B cell (primary cell): ENCODE data around the gene SLC2A9. TPM values are rescaled to one million over a fixed set of nuclear protein-coding genes. Genes with fewer than 3 reads are reported as not detected.

Experiments
- ATAC-seq: fragments of 200-7000 bp; cut with Tn5 transposase; one replicate; pipeline ENCODE4 v1.10.0; 2021; ENCODE audit warnings: low read depth, mild to moderate bottlenecking, moderate number of reproducible peaks, moderate library complexity
- CTCF ChIA-PET: fragments of 350-600 bp; sonication (Branson Sonifier 250); formaldehyde crosslinking; loops from one replicate; lab custom pipeline; 2021; ENCODE audit warnings: antibody characterized with exemption, inconsistent platforms; lab: Charles Lee
- POLR2A ChIA-PET: fragments of 350-600 bp; sonication (Branson Sonifier 250); formaldehyde crosslinking; loops from one replicate; lab custom pipeline; 2021; ENCODE audit warnings: antibody characterized with exemption; lab: Charles Lee
- DNase-seq: peaks from one replicate; pipeline ENCODE4 v3.0.0; 2013
- H2AFZ ChIP-seq: 2 replicates; pipeline ENCODE4 v1.6.1; 2012; ENCODE audit warnings: mild to moderate bottlenecking, low read depth, low read length; ENCODE audit not compliant: insufficient read depth, poor library complexity, severe bottlenecking
- H3K27ac ChIP-seq, 2 donors: 1 replicate in 1 of 2; 2 replicates in 1 of 2; pipeline ENCODE4 v1.5.1; 2012 to 2013; ENCODE audit warnings: low read length in 2 of 2, mild to moderate bottlenecking in 2 of 2, moderate library complexity in 1 of 2
- H3K27me3 ChIP-seq, 4 experiments: fragments of 200-600 bp in 1 of 4; sonication (generic) in 1 of 4; replicated peaks in 1 of 4; 1 replicate in 2 of 4; 2 replicates in 2 of 4; pipeline versions ENCODE4 v1.6.1 to v1.7.0; 2013 to 2016; ENCODE audit warnings: low read length in 3 of 4, mild to moderate bottlenecking in 2 of 4, mixed read lengths in 1 of 4, moderate library complexity in 1 of 4; ENCODE audit not compliant: insufficient read depth in 4 of 4, control insufficient read depth in 3 of 4; ENCODE audit errors: control extremely low read depth in 1 of 4
- H3K36me3 ChIP-seq, 2 experiments: replicated peaks in 1 of 2; 1 replicate in 1 of 2; 2 replicates in 1 of 2; pipeline versions ENCODE4 v1.6.1 to v1.7.1; 2013; ENCODE audit warnings: low read length in 1 of 2; ENCODE audit not compliant: insufficient read depth in 2 of 2, control insufficient read depth in 1 of 2; ENCODE audit errors: control extremely low read depth in 1 of 2, extremely low read depth in 1 of 2
- H3K4me1 ChIP-seq, 2 donors: fragments of 200-600 bp in 1 of 2; sonication (generic) in 1 of 2; 1 replicate in 1 of 2; 2 replicates in 1 of 2; pipeline versions ENCODE4 v1.5.1 to v1.6.1; 2013 to 2017; ENCODE audit warnings: low read length in 2 of 2; ENCODE audit not compliant: control insufficient read depth in 2 of 2, insufficient read depth in 2 of 2
- H3K4me2 ChIP-seq: replicated peaks from 2 replicates; pipeline ENCODE3; 2012; ENCODE audit warnings: mild to moderate bottlenecking, low read depth, low read length; ENCODE audit not compliant: poor library complexity, severe bottlenecking
- H3K4me3 ChIP-seq, 5 experiments: fragments of 200-600 bp in 1 of 5; sonication (generic) in 1 of 5; 1 replicate in 3 of 5; 2 replicates in 2 of 5; pipeline versions ENCODE4 v1.5.1 to v1.7.0; 2011 to 2016; ENCODE audit warnings: low read length in 4 of 5, mild to moderate bottlenecking in 4 of 5, low read depth in 2 of 5, control low read depth in 1 of 5, moderate library complexity in 1 of 5; ENCODE audit not compliant: insufficient read depth in 1 of 5; ENCODE audit errors: control extremely low read depth in 1 of 5, extremely low read depth in 1 of 5
- H3K79me2 ChIP-seq: fragments of 200-600 bp; sonication (generic); one replicate; pipeline ENCODE4 v1.6.0; 2016; ENCODE audit warnings: low read length; ENCODE audit not compliant: control insufficient read depth, insufficient read depth
- H3K9ac ChIP-seq: fragments of 200-600 bp; sonication (generic); 2 replicates; pipeline ENCODE4 v1.6.1; 2017; ENCODE audit warnings: mild to moderate bottlenecking, low read length, moderate library complexity
- H3K9me3 ChIP-seq, 3 donors: one replicate each; pipeline versions ENCODE4 v1.6.1 to v1.7.1; 2013; ENCODE audit warnings: low read length in 2 of 3; ENCODE audit not compliant: control insufficient read depth in 2 of 3, insufficient read depth in 1 of 3; ENCODE audit errors: control extremely low read depth in 1 of 3
- H4K20me1 ChIP-seq: 2 replicates; pipeline ENCODE4 v1.6.0; 2012; ENCODE audit warnings: mild to moderate bottlenecking, low read length; ENCODE audit not compliant: insufficient read depth, control insufficient read depth, poor library complexity, severe bottlenecking
- H3K27ac Mint-ChIP-seq: one replicate; pipeline ENCODE4 v1.8.0; 2021; ENCODE audit warnings: mixed read lengths
- H3K27me3 Mint-ChIP-seq: one replicate; pipeline ENCODE4 v1.8.0; 2021; ENCODE audit warnings: mixed read lengths
- H3K4me1 Mint-ChIP-seq: one replicate; pipeline ENCODE4 v1.8.0; 2021; ENCODE audit warnings: mixed read lengths
- H3K4me3 Mint-ChIP-seq: one replicate; pipeline ENCODE4 v1.8.0; 2021; ENCODE audit warnings: mixed read lengths
- H3K9me3 Mint-ChIP-seq: one replicate; pipeline ENCODE4 v1.8.0; 2022; ENCODE audit warnings: mixed read lengths; ENCODE audit not compliant: insufficient read depth
- CTCF ChIP-seq: fragments of 200-600 bp; IDR thresholded peaks from one replicate; pipeline ENCODE4 v1.8.0; 2022; ENCODE audit warnings: antibody characterized with exemption, mild to moderate bottlenecking
- EZH2 ChIP-seq: IDR thresholded peaks from 2 replicates; pipeline ENCODE4 v1.6.1; 2012; ENCODE audit warnings: borderline replicate concordance, low read depth, mild to moderate bottlenecking, moderate library complexity, low read length; ENCODE audit not compliant: insufficient read depth, poor library complexity, severe bottlenecking
- WGBS: methylation state at CpG from one replicate; pipeline ENCODE4 v1.1.5; 2013; ENCODE audit warnings: missing lambda C conversion rate; ENCODE audit not compliant: insufficient coverage; 5-methylcytosine and 5-hydroxymethylcytosine counted together
- intact Hi-C: fragments of 100-400 bp; cut with micrococcal nuclease; formaldehyde crosslinking; loops from one replicate; pipeline ENCODE4 v1.10.0; 2022
- polyA plus RNA-seq: library from polyadenylated mRNA; depleted of rRNA; stranded (reverse); fragments of >200 nt; gene quantifications from 2 replicates; pipeline ENCODE4 v1.2.3, GENCODE V29; 2012
- total RNA-seq, 2 donors: library from RNA; stranded (reverse); fragments of 120-200 nt in 1 of 2; gene quantifications; 1 replicate in 1 of 2; 2 replicates in 1 of 2; pipeline versions ENCODE4 v1.2.3 to v1.2.4, GENCODE V29; 2013 to 2022

SLC2A9 gene
- total and polyA plus RNA-seq, 2 donors (not counting 1 experiment from before 2014, with no cell fraction given): 0.89 to 2.1 TPM

- H4K20me1 ChIP-seq: no peaks in the 10 kb centered on the region
- ATAC-seq (no peak), DNase-seq (no peak)
- H3K27me3 ChIP-seq: no peaks in the 10 kb centered on the region
- H3K36me3 ChIP-seq: no peaks in the 10 kb centered on the region
- ChIA-PET POLR2A (no interaction called here), CTCF (no interaction called here)
- H3K9ac ChIP-seq: no peak overlapping the region
- H3K4me1 ChIP-seq: peaks cover 0 to 3% of the 10 kb centered on the region in 2 donors
- no peaks in the 10 kb centered on the region for H3K9me3 ChIP-seq
- H3K27ac ChIP-seq: no peak overlapping the region
- H3K79me2 ChIP-seq: no peaks in the 10 kb centered on the region
- no peak overlapping the region for H3K4me3 ChIP-seq
- no peak overlapping the region for H3K4me2 ChIP-seq
- H3K4me3 Mint-ChIP-seq: no peak overlapping the region
- H3K4me1 Mint-ChIP-seq: peaks cover 4% of the 10 kb centered on the region
- TF ChIP-seq CTCF (no peak), EZH2 (no peak)
- H3K27me3 Mint-ChIP-seq: peaks cover 9% of the 10 kb centered on the region
- H3K27ac Mint-ChIP-seq: no peak overlapping the region
- WGBS: 100% methylated on average over 2 of the region's 3 CpGs
- H2AFZ ChIP-seq: no peak overlapping the region
- intact Hi-C loops: no loop called here
- H3K9me3 Mint-ChIP-seq: peaks cover 1% of the 10 kb centered on the region
Measured at GRCh38 chr4:10050261-10050661, 29.0 kb upstream of the SLC2A9 start.

GRCh38 chr4:10048941-10049697 lies 27.8 kb upstream of the SLC2A9 start:
- TF ChIP-seq CTCF: no peak
- no peak for TF ChIP-seq EZH2
- no peaks in the 10 kb centered on the region for H3K36me3 ChIP-seq
- no peak overlapping the region for H3K9ac ChIP-seq
- Mint-ChIP-seq H3K27me3 (peaks cover 9% of the 10 kb centered on the region), H3K4me3 (no peak overlapping the region), H3K4me1 (peaks cover 11% of the 10 kb centered on the region), H3K9me3 (peaks cover 1% of the 10 kb centered on the region), H3K27ac (no peak overlapping the region)
- WGBS: 66% methylated on average over 3 of the region's 4 CpGs
- ChIA-PET CTCF (no interaction called here), POLR2A (no interaction called here)
- no peak overlapping the region for H2AFZ ChIP-seq
- H3K79me2 ChIP-seq: no peaks in the 10 kb centered on the region
- no peak overlapping the region for H3K4me2 ChIP-seq
- H3K4me3 ChIP-seq: no peak overlapping the region
- peaks cover 0 to 4% (median 0%) of the 10 kb centered on the region in 3 donors for H3K9me3 ChIP-seq
- no peaks in the 10 kb centered on the region for H4K20me1 ChIP-seq
- no peak overlapping the region for H3K27ac ChIP-seq
- H3K4me1 ChIP-seq: peaks cover 2 to 3% of the 10 kb centered on the region in 2 donors
- DNase-seq (no peak), ATAC-seq (no peak)
- intact Hi-C loops: no loop called here
- H3K27me3 ChIP-seq: no peaks in the 10 kb centered on the region
